GM19043 (cell line): ENCODE results near the gene ZFPM1.

Experiments used
- ATAC-seq: cut with Tn5 transposase; IDR thresholded peaks from one replicate; pipeline ENCODE4 v1.9.1; 2021; ENCODE audit warnings: low read depth; ENCODE audit not compliant: unreplicated experiment

ZFPM1 gene

GRCh38 chr16:88524973-88525662 is 72.0 kb downstream of the ZFPM1 start:
- no peak for ATAC-seq

GRCh38 chr16:88525663-88525990 is 72.5 kb downstream of the ZFPM1 start:
- no peak for ATAC-seq

GRCh38 chr16:88526008-88526905 is 73.2 kb downstream of the ZFPM1 start:
- no peak for ATAC-seq

- ATAC-seq, result no peak
Measured at GRCh38 chr16:88526906-88527185, 73.8 kb downstream of the ZFPM1 start.

GRCh38 chr16:88527186-88527936 is 74.3 kb downstream of the ZFPM1 start:
- ATAC-seq, result no peak

- no peak for ATAC-seq
Measured at GRCh38 chr16:88527937-88528743, 75.1 kb downstream of the ZFPM1 start.

GRCh38 chr16:88528902-88529318 is 75.8 kb downstream of the ZFPM1 start:
- ATAC-seq, result no peak

GRCh38 chr16:88529596-88529995 is 76.5 kb downstream of the ZFPM1 start:
- no peak for ATAC-seq

- ATAC-seq, result no peak
Measured at GRCh38 chr16:88530051-88530857, 77.2 kb downstream of the ZFPM1 start.

GRCh38 chr16:88530858-88531203 is 77.8 kb downstream of the ZFPM1 start:
- no peak for ATAC-seq

- no peak for ATAC-seq
Measured at GRCh38 chr16:88531346-88531745, 78.3 kb downstream of the ZFPM1 start.

GRCh38 chr16:88531931-88532433 is 78.9 kb downstream of the ZFPM1 start:
- no peak for ATAC-seq

GRCh38 chr16:88532434-88533241 is 79.6 kb downstream of the ZFPM1 start:
- ATAC-seq, result no peak

GRCh38 chr16:88533381-88533917 is 80.4 kb downstream of the ZFPM1 start:
- no peak for ATAC-seq

- ATAC-seq, result peak; percentile 62
Measured at GRCh38 chr16:88533932-88534637, 81.0 kb downstream of the ZFPM1 start.

GRCh38 chr16:88534638-88535190 is 81.6 kb downstream of the ZFPM1 start:
- ATAC-seq, result no peak

GRCh38 chr16:88535191-88535856 is 82.2 kb downstream of the ZFPM1 start:
- no peak for ATAC-seq
